HCT116 (cell line): ENCODE results near the gene CRACDL. TPM values are rescaled to one million over a fixed set of nuclear protein-coding genes. Genes with fewer than 3 reads are reported as not detected.

ENCODE experiments used
- ATAC-seq: fragments of 200-7000 bp; cut with Tn5 transposase; 2 replicates; pipeline ENCODE4 v1.9.1; 2020; ENCODE audit warnings: mild to moderate bottlenecking, moderate library complexity
- BruUV-seq: library from RNA; stranded (reverse); fragments of 400-500 nt; replicated peaks from 2 replicates; lab custom pipeline; 2021; lab: Mats Ljungman, UMichigan
- CTCF ChIA-PET: fragments of 300-600 bp; sonication (Branson Sonifier 250); formaldehyde crosslinking; loops from one replicate; lab custom pipeline; 2021; ENCODE audit warnings: antibody characterized with exemption; lab: Charles Lee
- POLR2A ChIA-PET: fragments of 300-600, 350-600 bp; sonication (Branson Sonifier 250); formaldehyde crosslinking; loops from one replicate; lab custom pipeline; 2021; ENCODE audit warnings: antibody characterized with exemption; lab: Charles Lee
- RAD21 ChIA-PET, 2 experiments: fragments of 300-600 bp; sonication (Branson Sonifier 250); formaldehyde crosslinking; loops; one replicate each; lab custom pipeline; 2023; ENCODE audit warnings: low total read pairs in 2 of 2; ENCODE audit not compliant: uncharacterized antibody in 2 of 2, unreplicated experiment in 2 of 2, low non-redundant PET in 1 of 2; lab: Charles Lee
- DNase-seq: peaks from one replicate; pipeline ENCODE4 v3.0.0-alpha.2; 2010; ENCODE audit warnings: low read depth, low spot score
- H2AFZ ChIP-seq: fragments of 200-600 bp; shearing (Covaris generic), sonication (generic); 2 replicates; pipeline ENCODE4 v1.6.1; 2017; ENCODE audit warnings: low read depth, mixed run types, mixed read lengths, antibody characterized with exemption, low read length; ENCODE audit not compliant: poor library complexity, severe bottlenecking
- H3K27ac ChIP-seq: 2 replicates; pipeline ENCODE4 v1.5.1; 2012; ENCODE audit warnings: low read depth, low read length
- H3K27me3 ChIP-seq: fragments of 200-600 bp; sonication (generic); 2 replicates; pipeline ENCODE4 v1.6.1; 2016; ENCODE audit warnings: mixed run types, low read length, mixed read lengths; ENCODE audit not compliant: insufficient read depth
- H3K36me3 ChIP-seq, 2 experiments: fragments of 200-500 bp in 1 of 2; fragments of 200-600 bp in 1 of 2; sonication (Bioruptor generic) in 1 of 2; sonication (generic) in 1 of 2; 2 replicates each; pipeline versions ENCODE4 v1.5.1 to v1.6.1; 2014 to 2016; ENCODE audit warnings: low read length in 2 of 2, inconsistent platforms in 1 of 2, mixed read lengths in 1 of 2, mixed run types in 1 of 2; ENCODE audit not compliant: insufficient read depth in 2 of 2, control insufficient read depth in 1 of 2
- H3K4me1 ChIP-seq, 2 experiments: fragments of 200-600 bp in 1 of 2; sonication (generic) in 1 of 2; 2 replicates each; pipeline versions ENCODE4 v1.5.1 to v1.6.1; 2012 to 2017; ENCODE audit warnings: low read length in 2 of 2, inconsistent platforms in 1 of 2, mild to moderate bottlenecking in 1 of 2, mixed read lengths in 1 of 2, mixed run types in 1 of 2, moderate library complexity in 1 of 2; ENCODE audit not compliant: insufficient read depth in 2 of 2, control insufficient read depth in 1 of 2
- H3K4me2 ChIP-seq: fragments of 200-600 bp; sonication (generic); 2 replicates; pipeline ENCODE4 v1.6.1; 2017; ENCODE audit warnings: mixed run types, low read length, mixed read lengths
- H3K4me3 ChIP-seq, 2 experiments: fragments of 200-600 bp in 1 of 2; sonication (generic) in 1 of 2; replicated peaks in 1 of 2; 2 replicates each; pipeline ENCODE4 v1.5.1; 2011 to 2016; ENCODE audit warnings: low read length in 2 of 2, control low read depth in 1 of 2, low read depth in 1 of 2, mild to moderate bottlenecking in 1 of 2, mixed read lengths in 1 of 2, mixed run types in 1 of 2
- H3K79me2 ChIP-seq: fragments of 200-600 bp; sonication (generic); 2 replicates; pipeline ENCODE4 v1.6.1; 2017; ENCODE audit warnings: mild to moderate bottlenecking, mixed run types, low read length, moderate library complexity, mixed read lengths; ENCODE audit not compliant: insufficient read depth
- H3K9ac ChIP-seq: fragments of 200-600 bp; sonication (generic); 2 replicates; pipeline ENCODE4 v1.6.1; 2016; ENCODE audit warnings: low read length, mixed read lengths
- H3K9me2 ChIP-seq: fragments of 200-600 bp; sonication (generic), shearing (Covaris generic); 2 replicates; pipeline ENCODE4 v1.6.1; 2017; ENCODE audit warnings: mixed run types, mild to moderate bottlenecking, moderate library complexity; ENCODE audit not compliant: insufficient read depth
- H3K9me3 ChIP-seq, 2 experiments: fragments of 200-500 bp in 1 of 2; fragments of 200-600 bp in 1 of 2; sonication (Bioruptor generic) in 1 of 2; sonication (generic) in 1 of 2; 2 replicates each; pipeline ENCODE4 v1.6.1; 2014 to 2017; ENCODE audit warnings: low read length in 2 of 2, mixed read lengths in 2 of 2, inconsistent platforms in 1 of 2, low read depth in 1 of 2, mild to moderate bottlenecking in 1 of 2, mixed run types in 1 of 2, moderate library complexity in 1 of 2; ENCODE audit not compliant: control insufficient read depth in 1 of 2, insufficient read depth in 1 of 2
- H4K20me1 ChIP-seq: fragments of 200-600 bp; sonication (generic), shearing (Covaris generic); 2 replicates; pipeline ENCODE4 v1.6.1; 2017; ENCODE audit warnings: mixed run types, mild to moderate bottlenecking, moderate library complexity; ENCODE audit not compliant: insufficient read depth
- EZH2 ChIP-seq: fragments of 200-600 bp; sonication (generic); IDR thresholded peaks from 2 replicates; pipeline ENCODE4 v1.6.1; 2017; ENCODE audit warnings: antibody characterized with exemption, mixed run types
- EZH2phosphoT487 ChIP-seq: fragments of 200-600 bp; IDR thresholded peaks from 2 replicates; pipeline ENCODE4 v1.6.1; 2018; ENCODE audit warnings: antibody characterized with exemption, borderline replicate concordance
- JUND ChIP-seq: IDR thresholded peaks from 2 replicates; pipeline ENCODE4 v1.6.1; 2012
- SP1 ChIP-seq: IDR thresholded peaks from 2 replicates; pipeline ENCODE4 v1.6.1; 2012; ENCODE audit warnings: low read depth
- YY1 ChIP-seq: IDR thresholded peaks from 2 replicates; pipeline ENCODE4 v1.6.1; 2011; ENCODE audit warnings: low read length, low read depth, moderate library complexity, mild to moderate bottlenecking; ENCODE audit not compliant: insufficient replicate concordance; ENCODE audit errors: extremely low read depth
- ZFX ChIP-seq: fragments of 450-650 bp; IDR thresholded peaks from 2 replicates; pipeline ENCODE4 v1.6.1; 2017
- intact Hi-C: fragments of 100-400 bp; cut with micrococcal nuclease; formaldehyde crosslinking; loops from 2 replicates; pipeline ENCODE4 v1.10.0; 2022
- total RNA-seq: library from RNA; stranded (reverse); gene quantifications from one replicate; pipeline ENCODE4 v1.2.1, GENCODE V29; 2021; ENCODE audit not compliant: unreplicated experiment
- TF ChIP-seq, protein P1 (sequence below): IDR thresholded peaks from 2 replicates; pipeline ENCODE4 v1.6.1; 2012; ENCODE audit warnings: low read depth
- TF ChIP-seq, protein P2 (sequence below): IDR thresholded peaks from 2 replicates; pipeline ENCODE4 v1.6.1; 2011; ENCODE audit warnings: mild to moderate bottlenecking, low read length, moderate library complexity; ENCODE audit not compliant: insufficient replicate concordance; ENCODE audit errors: extremely low read depth
- TF ChIP-seq, protein P3 (sequence below): IDR thresholded peaks from 2 replicates; pipeline ENCODE4 v1.6.1; 2012

Gene CRACDL
- total RNA-seq, 1 experiment from 2014 or later, result 1.1 TPM

DNA sequence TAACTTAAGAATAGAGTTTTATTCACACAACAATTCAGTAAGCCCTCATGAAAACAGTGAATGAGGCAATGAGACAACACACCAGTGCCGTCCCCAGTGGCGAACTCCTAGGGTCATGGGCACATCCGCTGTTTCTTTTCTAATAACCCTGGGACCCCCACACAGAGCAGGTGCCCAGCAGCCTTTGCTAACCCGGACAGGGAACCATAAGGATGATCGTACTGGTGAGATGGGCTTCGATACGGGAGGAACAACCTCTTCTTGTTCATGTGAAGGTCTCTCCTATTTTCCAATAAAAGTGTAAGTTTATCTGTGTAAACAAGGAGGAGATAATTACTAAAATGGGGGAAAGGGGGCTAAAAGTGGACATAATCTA is 107.7 kb downstream of the CRACDL start:
- no peak overlapping the region for H2AFZ ChIP-seq
- H4K20me1 ChIP-seq, result no peaks in the 10 kb centered on the region
- H3K4me3 ChIP-seq, result no peak overlapping the region
- BruUV-seq, result no TSS peak
- H3K36me3 ChIP-seq, result no peaks in the 10 kb centered on the region
- intact Hi-C loops, result loop anchor here (10.0 kb wide), 1 partner anchor 76 kb away; no protein-coding TSS in a partner anchor
- ChIA-PET RAD21 (no interaction called here), CTCF (interaction anchor here (2.7 kb wide), 1 partner anchor 179 kb away, joined by 10 read pairs; no protein-coding TSS in a partner anchor), POLR2A (no interaction called here)
- H3K79me2 ChIP-seq, result no peaks in the 10 kb centered on the region
- no peaks in the 10 kb centered on the region for H3K9me2 ChIP-seq
- no peaks in the 10 kb centered on the region for H3K4me1 ChIP-seq
- H3K27ac ChIP-seq, result no peak overlapping the region
- no peaks in the 10 kb centered on the region for H3K9me3 ChIP-seq
- TF ChIP-seq ZFX (no peak), SP1 (no peak), YY1 (no peak), EZH2 (no peak), JUND (no peak), EZH2phosphoT487 (no peak)
- TF ChIP-seq, protein P1, sequence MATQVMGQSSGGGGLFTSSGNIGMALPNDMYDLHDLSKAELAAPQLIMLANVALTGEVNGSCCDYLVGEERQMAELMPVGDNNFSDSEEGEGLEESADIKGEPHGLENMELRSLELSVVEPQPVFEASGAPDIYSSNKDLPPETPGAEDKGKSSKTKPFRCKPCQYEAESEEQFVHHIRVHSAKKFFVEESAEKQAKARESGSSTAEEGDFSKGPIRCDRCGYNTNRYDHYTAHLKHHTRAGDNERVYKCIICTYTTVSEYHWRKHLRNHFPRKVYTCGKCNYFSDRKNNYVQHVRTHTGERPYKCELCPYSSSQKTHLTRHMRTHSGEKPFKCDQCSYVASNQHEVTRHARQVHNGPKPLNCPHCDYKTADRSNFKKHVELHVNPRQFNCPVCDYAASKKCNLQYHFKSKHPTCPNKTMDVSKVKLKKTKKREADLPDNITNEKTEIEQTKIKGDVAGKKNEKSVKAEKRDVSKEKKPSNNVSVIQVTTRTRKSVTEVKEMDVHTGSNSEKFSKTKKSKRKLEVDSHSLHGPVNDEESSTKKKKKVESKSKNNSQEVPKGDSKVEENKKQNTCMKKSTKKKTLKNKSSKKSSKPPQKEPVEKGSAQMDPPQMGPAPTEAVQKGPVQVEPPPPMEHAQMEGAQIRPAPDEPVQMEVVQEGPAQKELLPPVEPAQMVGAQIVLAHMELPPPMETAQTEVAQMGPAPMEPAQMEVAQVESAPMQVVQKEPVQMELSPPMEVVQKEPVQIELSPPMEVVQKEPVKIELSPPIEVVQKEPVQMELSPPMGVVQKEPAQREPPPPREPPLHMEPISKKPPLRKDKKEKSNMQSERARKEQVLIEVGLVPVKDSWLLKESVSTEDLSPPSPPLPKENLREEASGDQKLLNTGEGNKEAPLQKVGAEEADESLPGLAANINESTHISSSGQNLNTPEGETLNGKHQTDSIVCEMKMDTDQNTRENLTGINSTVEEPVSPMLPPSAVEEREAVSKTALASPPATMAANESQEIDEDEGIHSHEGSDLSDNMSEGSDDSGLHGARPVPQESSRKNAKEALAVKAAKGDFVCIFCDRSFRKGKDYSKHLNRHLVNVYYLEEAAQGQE, result no peak
- TF ChIP-seq, protein P2, sequence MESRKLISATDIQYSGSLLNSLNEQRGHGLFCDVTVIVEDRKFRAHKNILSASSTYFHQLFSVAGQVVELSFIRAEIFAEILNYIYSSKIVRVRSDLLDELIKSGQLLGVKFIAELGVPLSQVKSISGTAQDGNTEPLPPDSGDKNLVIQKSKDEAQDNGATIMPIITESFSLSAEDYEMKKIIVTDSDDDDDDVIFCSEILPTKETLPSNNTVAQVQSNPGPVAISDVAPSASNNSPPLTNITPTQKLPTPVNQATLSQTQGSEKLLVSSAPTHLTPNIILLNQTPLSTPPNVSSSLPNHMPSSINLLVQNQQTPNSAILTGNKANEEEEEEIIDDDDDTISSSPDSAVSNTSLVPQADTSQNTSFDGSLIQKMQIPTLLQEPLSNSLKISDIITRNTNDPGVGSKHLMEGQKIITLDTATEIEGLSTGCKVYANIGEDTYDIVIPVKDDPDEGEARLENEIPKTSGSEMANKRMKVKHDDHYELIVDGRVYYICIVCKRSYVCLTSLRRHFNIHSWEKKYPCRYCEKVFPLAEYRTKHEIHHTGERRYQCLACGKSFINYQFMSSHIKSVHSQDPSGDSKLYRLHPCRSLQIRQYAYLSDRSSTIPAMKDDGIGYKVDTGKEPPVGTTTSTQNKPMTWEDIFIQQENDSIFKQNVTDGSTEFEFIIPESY, result no peak
- TF ChIP-seq, protein P3, sequence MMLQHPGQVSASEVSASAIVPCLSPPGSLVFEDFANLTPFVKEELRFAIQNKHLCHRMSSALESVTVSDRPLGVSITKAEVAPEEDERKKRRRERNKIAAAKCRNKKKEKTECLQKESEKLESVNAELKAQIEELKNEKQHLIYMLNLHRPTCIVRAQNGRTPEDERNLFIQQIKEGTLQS, result no peak
- H3K27me3 ChIP-seq, result no peaks in the 10 kb centered on the region
- no peak overlapping the region for H3K4me2 ChIP-seq
- DNase-seq (no peak), ATAC-seq (no peak)
- no peak overlapping the region for H3K9ac ChIP-seq
